Fibroblast of lung (primary cell): ENCODE results near the gene MSH6. TPM values are rescaled to one million over a fixed set of nuclear protein-coding genes. Genes with fewer than 3 reads are reported as not detected.
A peak's percentile ranks its signal among the peaks of the same experiment; 100 is the strongest.

Experiments used
- DNase-seq, 2 donors: peaks; one replicate each; pipeline versions ENCODE4 v3.0.0 to v3.0.0-alpha.2; 2010; ENCODE audit warnings: low read depth in 2 of 2
- H2AFZ ChIP-seq: 2 replicates; pipeline ENCODE4 v1.5.1; 2012; ENCODE audit warnings: low read length, control low read depth, inconsistent platforms
- H3K27ac ChIP-seq: 2 replicates; pipeline ENCODE4 v1.5.1; 2011; ENCODE audit warnings: low read length, control low read depth; ENCODE audit not compliant: insufficient read depth
- H3K27me3 ChIP-seq: 2 replicates; pipeline ENCODE4 v1.5.1; 2011; ENCODE audit warnings: mild to moderate bottlenecking, low read length; ENCODE audit not compliant: control insufficient read depth, insufficient read depth
- H3K36me3 ChIP-seq: 2 replicates; pipeline ENCODE4 v1.5.1; 2011; ENCODE audit warnings: low read length; ENCODE audit not compliant: control insufficient read depth, insufficient read depth
- H3K4me1 ChIP-seq: 2 replicates; pipeline ENCODE4 v1.5.1; 2011; ENCODE audit warnings: low read length; ENCODE audit not compliant: control insufficient read depth, insufficient read depth; ENCODE audit errors: extremely low read depth
- H3K4me2 ChIP-seq: 2 replicates; pipeline ENCODE4 v1.5.1; 2011; ENCODE audit warnings: low read length, control low read depth; ENCODE audit not compliant: insufficient read depth; ENCODE audit errors: extremely low read depth
- H3K4me3 ChIP-seq, 4 experiments: fragments of 200-600 bp in 1 of 4; sonication (generic) in 1 of 4; replicated peaks in 1 of 4; 2 replicates each; pipeline ENCODE4 v1.5.1; 2011 to 2016; ENCODE audit warnings: low read length in 4 of 4, low read depth in 3 of 4, mild to moderate bottlenecking in 3 of 4, control low read depth in 2 of 4, inconsistent platforms in 1 of 4, mixed read lengths in 1 of 4; ENCODE audit not compliant: insufficient read depth in 1 of 4; ENCODE audit errors: control extremely low read depth in 1 of 4
- H3K79me2 ChIP-seq: 2 replicates; pipeline ENCODE4 v1.5.1; 2012; ENCODE audit warnings: mild to moderate bottlenecking, low read length, inconsistent platforms; ENCODE audit not compliant: control insufficient read depth, insufficient read depth
- H3K9ac ChIP-seq: 2 replicates; pipeline ENCODE4 v1.5.1; 2011; ENCODE audit warnings: mild to moderate bottlenecking, low read length, control low read depth; ENCODE audit not compliant: insufficient read depth
- H3K9me3 ChIP-seq: 2 replicates; pipeline ENCODE4 v1.5.1; 2012; ENCODE audit warnings: low read depth, low read length; ENCODE audit not compliant: control insufficient read depth, insufficient read depth
- H4K20me1 ChIP-seq: 2 replicates; pipeline ENCODE4 v1.5.1; 2011; ENCODE audit warnings: low read length; ENCODE audit not compliant: control insufficient read depth, insufficient read depth; ENCODE audit errors: extremely low read depth
- EZH2 ChIP-seq: IDR thresholded peaks from 2 replicates; pipeline ENCODE4 v1.5.1; 2012; ENCODE audit warnings: low read length, control low read depth, mild to moderate bottlenecking; ENCODE audit errors: missing control alignments
- polyA plus RNA-seq, 2 donors: library from polyadenylated mRNA; depleted of rRNA in 1 of 2; stranded (reverse) in 1 of 2; unstranded in 1 of 2; fragments of >200 nt; gene quantifications; 2 replicates each; pipeline ENCODE4 v1.2.1, GENCODE V29; 2011 to 2012; ENCODE audit warnings: missing spikeins in 1 of 2
- total RNA-seq: library from RNA; depleted of rRNA; stranded (reverse); fragments of >200 nt; gene quantifications from 2 replicates; pipeline ENCODE4 v1.2.1, GENCODE V29; 2014
- TF ChIP-seq, protein P1 (sequence below), 2 donors: IDR thresholded peaks in 1 of 2; conservative IDR thresholded peaks in 1 of 2; 1 replicate in 1 of 2; 2 replicates in 1 of 2; pipeline ENCODE4 v1.5.1; 2011 to 2012; ENCODE audit warnings: low read length in 2 of 2, control low read depth in 1 of 2, inconsistent platforms in 1 of 2, low read depth in 1 of 2, mild to moderate bottlenecking in 1 of 2

MSH6 gene
- total and polyA plus RNA-seq, 2 donors (not counting 1 experiment from before 2014, with no cell fraction given): 29.4 to 37.9 TPM

DNA sequence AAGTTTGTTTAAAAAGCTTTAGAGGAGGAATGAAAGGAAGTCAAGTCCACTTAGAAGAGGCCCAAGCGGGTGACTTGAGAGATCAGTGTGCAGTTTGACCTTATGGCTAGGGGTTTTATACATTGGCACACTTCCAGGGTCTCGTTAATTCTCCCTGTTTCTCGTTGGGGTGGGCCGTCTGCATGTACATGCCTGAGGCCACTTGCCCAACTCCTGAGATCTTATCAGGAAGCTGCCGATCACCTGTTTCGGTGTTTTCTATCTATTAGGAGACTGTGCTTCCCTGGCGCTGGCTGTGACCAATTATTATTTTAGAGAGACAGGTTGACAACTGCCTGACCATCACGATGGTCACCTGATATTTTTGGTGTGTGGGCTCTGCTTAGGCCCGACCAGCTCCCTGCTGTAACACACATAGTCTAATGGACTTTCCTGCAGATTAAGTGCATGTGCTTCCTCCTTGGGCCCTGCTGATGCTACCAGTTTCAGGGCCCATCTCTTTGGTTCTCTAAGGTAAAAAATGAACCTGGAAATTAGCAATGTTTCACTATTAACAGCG lies 31.0 kb upstream of the MSH6 start:
- no peak for DNase-seq
- Histone ChIP-seq H3K4me3 (no peak overlapping the region), H3K9ac (no peak overlapping the region), H3K27ac (no peak overlapping the region), H3K79me2 (no peaks in the 10 kb centered on the region), H3K4me2 (no peak overlapping the region), H3K36me3 (no peaks in the 10 kb centered on the region), H2AFZ (no peak overlapping the region), H3K4me1 (no peaks in the 10 kb centered on the region), H4K20me1 (no peaks in the 10 kb centered on the region), H3K27me3 (no peaks in the 10 kb centered on the region), H3K9me3 (no peaks in the 10 kb centered on the region)
- no peak for TF ChIP-seq EZH2
- TF ChIP-seq, protein P1, sequence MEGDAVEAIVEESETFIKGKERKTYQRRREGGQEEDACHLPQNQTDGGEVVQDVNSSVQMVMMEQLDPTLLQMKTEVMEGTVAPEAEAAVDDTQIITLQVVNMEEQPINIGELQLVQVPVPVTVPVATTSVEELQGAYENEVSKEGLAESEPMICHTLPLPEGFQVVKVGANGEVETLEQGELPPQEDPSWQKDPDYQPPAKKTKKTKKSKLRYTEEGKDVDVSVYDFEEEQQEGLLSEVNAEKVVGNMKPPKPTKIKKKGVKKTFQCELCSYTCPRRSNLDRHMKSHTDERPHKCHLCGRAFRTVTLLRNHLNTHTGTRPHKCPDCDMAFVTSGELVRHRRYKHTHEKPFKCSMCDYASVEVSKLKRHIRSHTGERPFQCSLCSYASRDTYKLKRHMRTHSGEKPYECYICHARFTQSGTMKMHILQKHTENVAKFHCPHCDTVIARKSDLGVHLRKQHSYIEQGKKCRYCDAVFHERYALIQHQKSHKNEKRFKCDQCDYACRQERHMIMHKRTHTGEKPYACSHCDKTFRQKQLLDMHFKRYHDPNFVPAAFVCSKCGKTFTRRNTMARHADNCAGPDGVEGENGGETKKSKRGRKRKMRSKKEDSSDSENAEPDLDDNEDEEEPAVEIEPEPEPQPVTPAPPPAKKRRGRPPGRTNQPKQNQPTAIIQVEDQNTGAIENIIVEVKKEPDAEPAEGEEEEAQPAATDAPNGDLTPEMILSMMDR (conservative IDR thresholded peaks at IDR 0.05 in 1 of 2, IDR thresholded peaks at IDR 0.05 in 1 of 2; ENCODE audit: low read depth in 1 of 2, low read length in 2 of 2): no peak

DNA sequence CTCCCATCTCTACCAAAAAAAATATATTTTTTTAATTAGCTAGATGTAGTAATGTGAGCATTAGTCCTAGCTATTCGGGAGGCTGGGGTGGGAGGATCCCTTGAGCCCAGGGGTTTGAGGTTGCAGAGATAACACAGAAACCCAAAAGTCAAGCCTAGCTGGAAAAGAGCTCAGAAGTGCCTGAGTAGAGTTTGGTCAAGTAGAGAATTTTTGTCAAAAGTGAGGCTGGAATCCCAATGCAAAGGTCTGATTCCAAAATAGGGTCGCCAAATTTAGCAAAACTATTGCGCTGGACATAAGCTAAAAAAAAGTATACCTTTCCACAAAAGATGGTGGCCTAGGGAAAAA lies 15.5 kb upstream of the MSH6 start:
- no peak overlapping the region for H3K9ac ChIP-seq
- TF ChIP-seq, protein P1 (conservative IDR thresholded peaks at IDR 0.05 in 1 of 2, IDR thresholded peaks at IDR 0.05 in 1 of 2; ENCODE audit: low read depth in 1 of 2, low read length in 2 of 2): no peak
- no peak for TF ChIP-seq EZH2
- H4K20me1 ChIP-seq: no peaks in the 10 kb centered on the region
- H3K4me3 ChIP-seq: peak overlapping the region in 1 of 4 experiments; percentile 40
- H3K9me3 ChIP-seq: no peaks in the 10 kb centered on the region
- DNase-seq: no peak
- no peaks in the 10 kb centered on the region for H3K4me1 ChIP-seq
- H2AFZ ChIP-seq: no peak overlapping the region
- H3K36me3 ChIP-seq: no peaks in the 10 kb centered on the region
- H3K79me2 ChIP-seq: no peaks in the 10 kb centered on the region
- H3K4me2 ChIP-seq: no peak overlapping the region
- H3K27me3 ChIP-seq: peaks cover 4% of the 10 kb centered on the region
- H3K27ac ChIP-seq: no peak overlapping the region

DNA sequence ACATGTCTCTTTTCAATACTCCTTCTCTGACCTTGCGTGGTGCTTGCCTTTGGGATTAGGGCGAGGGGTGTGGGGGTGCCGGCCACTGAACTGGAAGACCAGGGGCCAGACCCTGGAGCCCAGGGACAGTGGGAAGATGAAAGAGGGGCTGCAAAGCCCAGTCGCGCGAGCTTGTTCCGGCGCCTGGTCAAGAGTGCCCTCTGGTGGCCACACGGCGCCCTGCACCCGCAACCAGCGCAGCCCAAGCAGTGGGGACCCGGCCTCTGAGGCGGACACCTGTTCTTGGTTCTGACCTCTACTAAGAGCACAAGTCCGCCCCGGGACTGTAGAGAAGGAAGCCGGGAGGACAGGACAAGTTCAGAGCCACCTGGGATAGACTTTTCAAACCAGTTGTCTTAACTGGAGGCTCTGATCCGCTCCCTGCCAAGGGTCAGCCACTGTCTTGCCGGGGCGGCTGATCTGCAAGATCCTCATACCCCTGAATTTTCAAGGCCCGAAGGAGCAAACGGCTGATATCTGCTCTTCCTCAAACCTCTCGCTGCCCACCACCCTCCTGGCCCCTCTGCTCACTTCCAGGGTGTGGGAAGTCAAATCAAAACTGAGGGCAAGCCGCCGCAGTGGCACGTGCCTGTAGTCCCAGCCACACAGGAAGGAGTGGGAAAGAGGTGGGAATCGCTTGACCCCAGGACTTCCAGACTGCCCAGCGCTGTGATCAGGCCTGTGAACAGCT lies 14.9 kb upstream of the MSH6 start:
- no peaks in the 10 kb centered on the region for H3K9me3 ChIP-seq
- TF ChIP-seq, protein P1 (conservative IDR thresholded peaks at IDR 0.05 in 1 of 2, IDR thresholded peaks at IDR 0.05 in 1 of 2; ENCODE audit: low read depth in 1 of 2, low read length in 2 of 2): peak; percentile 91 to 94
- TF ChIP-seq EZH2: no peak
- H3K4me2 ChIP-seq: no peak overlapping the region
- H3K27me3 ChIP-seq: peaks cover 4% of the 10 kb centered on the region
- H4K20me1 ChIP-seq: no peaks in the 10 kb centered on the region
- no peaks in the 10 kb centered on the region for H3K79me2 ChIP-seq
- H3K36me3 ChIP-seq: no peaks in the 10 kb centered on the region
- no peak overlapping the region for H2AFZ ChIP-seq
- peak overlapping the region in 1 of 4 experiments; percentile 40 for H3K4me3 ChIP-seq
- peak; percentile 27 to 48 for DNase-seq
- no peaks in the 10 kb centered on the region for H3K4me1 ChIP-seq
- no peak overlapping the region for H3K9ac ChIP-seq
- H3K27ac ChIP-seq: no peak overlapping the region
